Body of pancreas (tissue), 4 donors: ENCODE measurements around the gene SLC39A8. TPM values are rescaled to one million over a fixed set of nuclear protein-coding genes. Genes with fewer than 3 reads are reported as not detected.

Source experiments
- ATAC-seq: fragments of 150-250 bp; one replicate; pipeline ENCODE4 v1.9.1; 2016
- DNase-seq, 4 donors: peaks; one replicate each; pipeline ENCODE4 v3.0.0-alpha.2; 2019
- H3K27ac ChIP-seq, 4 donors: fragments of 200-600 bp; sonication (generic); 1 replicate in 3 of 4; 2 replicates in 1 of 4; pipeline versions ENCODE4 v1.5.1 to v1.6.1; 2016 to 2019; ENCODE audit warnings: mild to moderate bottlenecking in 1 of 4, mixed read lengths in 1 of 4, moderate library complexity in 1 of 4
- H3K27me3 ChIP-seq, 2 donors: fragments of 200-600 bp; sonication (generic); one replicate each; pipeline ENCODE4 v1.6.0; 2016; ENCODE audit warnings: mild to moderate bottlenecking in 1 of 2
- H3K36me3 ChIP-seq, 2 donors: fragments of 200-600 bp; sonication (generic); replicated peaks in 1 of 2; 2 replicates each; pipeline ENCODE4 v1.5.1; 2016; ENCODE audit warnings: low read depth in 2 of 2; ENCODE audit not compliant: insufficient read depth in 1 of 2
- H3K4me1 ChIP-seq: fragments of 200-600 bp; sonication (generic); one replicate; pipeline ENCODE4 v1.6.0; 2016
- H3K4me3 ChIP-seq, 2 donors: fragments of 200-600 bp; sonication (generic); 1 replicate in 1 of 2; 2 replicates in 1 of 2; pipeline ENCODE4 v1.5.1; 2016 to 2019
- H3K9me3 ChIP-seq, 3 donors: fragments of 200-600 bp; sonication (generic); 1 replicate in 2 of 3; 2 replicates in 1 of 3; pipeline ENCODE4 v1.5.1; 2016
- CTCF ChIP-seq, 7 experiments: fragments of 450-650 bp in 4 of 7; fragments of 200-600 bp in 3 of 7; sonication (generic) in 3 of 7; IDR thresholded peaks; one replicate each; pipeline ENCODE4 v1.5.1; 2016 to 2019; ENCODE audit warnings: antibody characterized with exemption in 7 of 7
- POLR2A ChIP-seq, 3 donors: fragments of 450-650 bp; IDR thresholded peaks; one replicate each; pipeline ENCODE4 v1.6.1; 2016; ENCODE audit warnings: antibody characterized with exemption in 3 of 3, mild to moderate bottlenecking in 2 of 3
- WGBS, 2 donors: methylation state at CpG; one replicate each; pipeline ENCODE4 v1.1.5; 2017; 5-methylcytosine and 5-hydroxymethylcytosine counted together
- intact Hi-C: fragments of 100-400 bp; cut with DNase I; formaldehyde crosslinking; loops from one replicate; pipeline ENCODE4 v1.15.1; 2023
- total RNA-seq, 2 donors: library from RNA; depleted of rRNA; stranded (reverse); fragments of >200 nt; gene quantifications; one replicate each; pipeline ENCODE4 v1.1.0, GENCODE V29; 2016

SLC39A8 gene
- total RNA-seq, 2 donors from 2014 or later: 35.6 to 56.0 TPM

- Histone ChIP-seq H3K27me3 (no peaks in the 10 kb centered on the region), H3K4me1 (no peaks in the 10 kb centered on the region), H3K4me3 (no peak overlapping the region), H3K27ac (no peak overlapping the region), H3K36me3 (no peaks in the 10 kb centered on the region), H3K9me3 (no peaks in the 10 kb centered on the region)
- TF ChIP-seq CTCF (IDR thresholded peaks at IDR 0.05) (no peak), POLR2A (IDR thresholded peaks at IDR 0.05) (no peak)
- WGBS, 2 donors: 29 to 35% methylated on average over 2 of the region's 2 CpGs
- DNase-seq (no peak), ATAC-seq (no peak)
- intact Hi-C loops: no loop called here
These were observed 91.4 kb downstream of the SLC39A8 start for GRCh38 chr4:102253860-102254259.

GRCh38 chr4:102252171-102252570 is 93.1 kb downstream of the SLC39A8 start:
- WGBS, 2 donors: 85 to 86% methylated on average over 2 of the region's 2 CpGs
- ATAC-seq (no peak), DNase-seq (no peak)
- no peaks in the 10 kb centered on the region for H3K36me3 ChIP-seq
- intact Hi-C loops: no loop called here
- no peak for TF ChIP-seq CTCF (IDR thresholded peaks at IDR 0.05)
- TF ChIP-seq POLR2A (IDR thresholded peaks at IDR 0.05): no peak
- H3K4me1 ChIP-seq: no peaks in the 10 kb centered on the region
- H3K27ac ChIP-seq: no peak overlapping the region
- H3K27me3 ChIP-seq: no peaks in the 10 kb centered on the region
- no peak overlapping the region for H3K4me3 ChIP-seq
- H3K9me3 ChIP-seq: no peaks in the 10 kb centered on the region

- TF ChIP-seq POLR2A (IDR thresholded peaks at IDR 0.05) (no peak), CTCF (IDR thresholded peaks at IDR 0.05) (no peak)
- WGBS, 2 donors: 81 to 95% methylated on average over 9 to 21 of the region's 26 CpGs
- intact Hi-C loops: no loop called here
- DNase-seq (no peak), ATAC-seq (no peak)
- H3K36me3 ChIP-seq: no peaks in the 10 kb centered on the region
- H3K9me3 ChIP-seq: no peaks in the 10 kb centered on the region
- H3K4me3 ChIP-seq: no peak overlapping the region
- no peaks in the 10 kb centered on the region for H3K4me1 ChIP-seq
- H3K27me3 ChIP-seq: no peaks in the 10 kb centered on the region
- H3K27ac ChIP-seq: no peak overlapping the region
These were observed 94.9 kb downstream of the SLC39A8 start for GRCh38 chr4:102250341-102250740.

- 68 to 73% methylated on average over 1 of the region's 1 CpG for WGBS, 2 donors
- H3K4me1 ChIP-seq: no peaks in the 10 kb centered on the region
- no peak for TF ChIP-seq CTCF (IDR thresholded peaks at IDR 0.05)
- TF ChIP-seq POLR2A (IDR thresholded peaks at IDR 0.05): no peak
- no peaks in the 10 kb centered on the region for H3K27me3 ChIP-seq
- ATAC-seq (no peak), DNase-seq (no peak)
- no peaks in the 10 kb centered on the region for H3K9me3 ChIP-seq
- H3K27ac ChIP-seq: no peak overlapping the region
- no peaks in the 10 kb centered on the region for H3K36me3 ChIP-seq
- intact Hi-C loops: no loop called here
- no peak overlapping the region for H3K4me3 ChIP-seq
These were observed 98.2 kb downstream of the SLC39A8 start for GRCh38 chr4:102247041-102247440.

GRCh38 chr4:102246416-102246815 is 98.9 kb downstream of the SLC39A8 start:
- 48% methylated on average over 4 of the region's 4 CpGs for WGBS, 2 donors
- no peaks in the 10 kb centered on the region for H3K9me3 ChIP-seq
- H3K4me1 ChIP-seq: no peaks in the 10 kb centered on the region
- no peak overlapping the region for H3K27ac ChIP-seq
- no peak overlapping the region for H3K4me3 ChIP-seq
- intact Hi-C loops: no loop called here
- DNase-seq (no peak), ATAC-seq (no peak)
- no peak for TF ChIP-seq POLR2A (IDR thresholded peaks at IDR 0.05)
- no peaks in the 10 kb centered on the region for H3K36me3 ChIP-seq
- H3K27me3 ChIP-seq: no peaks in the 10 kb centered on the region
